Thymus (tissue), 11 donors: ENCODE data around the gene SDF4. TPM values are rescaled to one million over a fixed set of nuclear protein-coding genes. Genes with fewer than 3 reads are reported as not detected.

Experiments used
- DNase-seq, 9 donors: peaks; one replicate each; pipeline ENCODE4 v3.0.0-alpha.2; 2013; ENCODE audit warnings: low spot score in 9 of 9, low read depth in 6 of 9, missing footprints in 1 of 9
- H3K27ac ChIP-seq, 2 donors: one replicate each; pipeline ENCODE4 v1.5.1; 2013; ENCODE audit warnings: control low read depth in 1 of 2, low read depth in 1 of 2, low read length in 1 of 2, mild to moderate bottlenecking in 1 of 2, moderate library complexity in 1 of 2
- H3K27me3 ChIP-seq, 2 donors: one replicate each; pipeline ENCODE4 v1.5.1; 2013; ENCODE audit warnings: low read length in 1 of 2; ENCODE audit not compliant: control insufficient read depth in 2 of 2, insufficient read depth in 1 of 2
- H3K36me3 ChIP-seq, 2 donors: one replicate each; pipeline ENCODE4 v1.5.1; 2013; ENCODE audit warnings: low read length in 1 of 2, mild to moderate bottlenecking in 1 of 2, moderate library complexity in 1 of 2; ENCODE audit not compliant: control insufficient read depth in 2 of 2, insufficient read depth in 2 of 2
- H3K4me1 ChIP-seq, 2 donors: one replicate each; pipeline ENCODE4 v1.5.1; 2013; ENCODE audit warnings: low read length in 2 of 2; ENCODE audit not compliant: control insufficient read depth in 2 of 2, insufficient read depth in 2 of 2
- H3K4me3 ChIP-seq, 2 donors: one replicate each; pipeline ENCODE4 v1.5.1; 2013; ENCODE audit warnings: low read length in 2 of 2, control low read depth in 1 of 2, mild to moderate bottlenecking in 1 of 2
- H3K9me3 ChIP-seq, 2 donors: one replicate each; pipeline ENCODE4 v1.5.1; 2013; ENCODE audit warnings: low read length in 1 of 2, mild to moderate bottlenecking in 1 of 2; ENCODE audit not compliant: control insufficient read depth in 2 of 2, insufficient read depth in 1 of 2
- WGBS: extraction: QIAGEN DNeasy Blood & Tissue Kit; methylation state at CpG from one replicate; pipeline ENCODE4 v1.1.7; 2013; 5-methylcytosine and 5-hydroxymethylcytosine counted together
- polyA plus RNA-seq: library from polyadenylated mRNA; stranded (reverse); fragments of 200-250 nt; gene quantifications from one replicate; pipeline ENCODE4 v1.2.3, GENCODE V29; 2013
- total RNA-seq: library from RNA; stranded (reverse); fragments of 120-200 nt; gene quantifications from one replicate; pipeline ENCODE4 v1.2.4, GENCODE V29; 2013
- donor health status: healthy.

Gene SDF4
- total and polyA plus RNA-seq, 2 donors: 37.6 to 79.1 TPM

- H3K4me1 ChIP-seq: peaks cover 25 to 49% of the 10 kb centered on the region in 2 donors
- DNase-seq: peak in 2 of 9 donors; percentile 41 to 43
- peak overlapping the region in 1 of 2 donors; percentile 60 for H3K27ac ChIP-seq
- peaks cover 0 to 54% of the 10 kb centered on the region in 2 donors for H3K27me3 ChIP-seq
- no peaks in the 10 kb centered on the region for H3K36me3 ChIP-seq
- 81% methylated on average over 29 of the region's 29 CpGs for WGBS
- peaks cover 0 to 30% of the 10 kb centered on the region in 2 donors for H3K9me3 ChIP-seq
- no peak overlapping the region for H3K4me3 ChIP-seq
Observed at GRCh38 chr1:1175221-1176062, 56.4 kb downstream of the SDF4 start.

GRCh38 chr1:1173793-1174415 is 57.9 kb downstream of the SDF4 start, which contains the start of gene TTLL10:
TTLL10 (plus strand) TSS chr1:1173880; CDS start chr1:1179216, 5,336 bp downstream.
- peaks cover 29 to 62% of the 10 kb centered on the region in 2 donors for H3K4me1 ChIP-seq
- H3K27me3 ChIP-seq: peaks cover 0 to 60% of the 10 kb centered on the region in 2 donors
- DNase-seq: peak in 1 of 9 donors; percentile 66
- no peak within 1 kb of the TSS for H3K27ac ChIP-seq
- H3K36me3 ChIP-seq: no peaks in the 10 kb centered on the region
- peaks cover 0 to 30% of the 10 kb centered on the region in 2 donors for H3K9me3 ChIP-seq
- no peak within 1 kb of the TSS for H3K4me3 ChIP-seq
- WGBS: 41% methylated on average over 35 of the region's 35 CpGs

GRCh38 chr1:1173061-1173792 is 58.6 kb downstream of the SDF4 start:
- peaks cover 29 to 65% of the 10 kb centered on the region in 2 donors for H3K4me1 ChIP-seq
- H3K9me3 ChIP-seq: peaks cover 0 to 30% of the 10 kb centered on the region in 2 donors
- WGBS: 64% methylated on average over 32 of the region's 32 CpGs
- H3K27me3 ChIP-seq: peaks cover 0 to 64% of the 10 kb centered on the region in 2 donors
- DNase-seq: peak in 1 of 9 donors; percentile 18
- H3K27ac ChIP-seq: no peak overlapping the region
- no peaks in the 10 kb centered on the region for H3K36me3 ChIP-seq
- no peak overlapping the region for H3K4me3 ChIP-seq

- peaks cover 0 to 28% of the 10 kb centered on the region in 2 donors for H3K9me3 ChIP-seq
- peaks cover 29 to 65% of the 10 kb centered on the region in 2 donors for H3K4me1 ChIP-seq
- H3K4me3 ChIP-seq: no peak overlapping the region
- H3K36me3 ChIP-seq: no peaks in the 10 kb centered on the region
- no peak overlapping the region for H3K27ac ChIP-seq
- peak in 2 of 9 donors; percentile 22 to 65 for DNase-seq
- WGBS: 39% methylated on average over 33 of the region's 33 CpGs
- peaks cover 0 to 62% of the 10 kb centered on the region in 2 donors for H3K27me3 ChIP-seq
Observed at GRCh38 chr1:1171546-1172340, 60.1 kb downstream of the SDF4 start.

- Histone ChIP-seq H3K4me1 (peaks cover 29 to 68% of the 10 kb centered on the region in 2 donors), H3K27me3 (peaks cover 0 to 59% of the 10 kb centered on the region in 2 donors), H3K36me3 (no peaks in the 10 kb centered on the region), H3K4me3 (no peak overlapping the region), H3K9me3 (peaks cover 0 to 22% of the 10 kb centered on the region in 2 donors), H3K27ac (no peak overlapping the region)
- WGBS: 86% methylated on average over 12 of the region's 12 CpGs
- no peak for DNase-seq
Observed at GRCh38 chr1:1171161-1171545, 60.6 kb downstream of the SDF4 start.

GRCh38 chr1:1170215-1171091 is 61.3 kb downstream of the SDF4 start:
- WGBS: 51% methylated on average over 26 of the region's 26 CpGs
- peak in 1 of 9 donors; percentile 27 for DNase-seq

GRCh38 chr1:1169429-1170214 is 62.2 kb downstream of the SDF4 start:
- no peak for DNase-seq
- whole genome bisulfite sequencing: 75% methylated on average over 32 of the region's 32 CpGs
- H3K27ac ChIP-seq: no peak overlapping the region
- H3K4me1 ChIP-seq: peaks cover 29 to 61% of the 10 kb centered on the region in 2 donors
- H3K27me3 ChIP-seq: peaks cover 0 to 70% of the 10 kb centered on the region in 2 donors
- H3K36me3 ChIP-seq: no peaks in the 10 kb centered on the region
- H3K4me3 ChIP-seq: no peak overlapping the region
- H3K9me3 ChIP-seq: peaks cover 0 to 9% of the 10 kb centered on the region in 2 donors

More at GRCh38 chr1:1170215-1171091, 61.3 kb downstream of the SDF4 start:
- Histone ChIP-seq H3K36me3 (no peaks in the 10 kb centered on the region), H3K4me1 (peaks cover 29 to 65% of the 10 kb centered on the region in 2 donors), H3K4me3 (no peak overlapping the region), H3K9me3 (peaks cover 0 to 15% of the 10 kb centered on the region in 2 donors), H3K27ac (no peak overlapping the region), H3K27me3 (peaks cover 0 to 65% of the 10 kb centered on the region in 2 donors)
